GM18520 (cell line): ENCODE data around the gene ACSL3.
"Not testable (repeated sequence)": the region's sequence is repeated elsewhere in the genome, so short reads cannot be mapped to it uniquely, and the experiment has no call there.

ENCODE experiments used
- ATAC-seq: cut with Tn5 transposase; IDR thresholded peaks from one replicate; pipeline ENCODE4 v1.9.1; 2021; ENCODE audit not compliant: unreplicated experiment

The ACSL3 gene

GRCh38 chr2:222968550-222969155 is 107.8 kb downstream of the ACSL3 start:
- no peak for ATAC-seq

GRCh38 chr2:222969491-222969890 is 108.7 kb downstream of the ACSL3 start:
- no peak for ATAC-seq

- ATAC-seq = no peak
Measured at GRCh38 chr2:222972420-222972819, 111.6 kb downstream of the ACSL3 start.

GRCh38 chr2:222973237-222973636 is 112.4 kb downstream of the ACSL3 start:
- no peak for ATAC-seq

- no peak for ATAC-seq
Measured at GRCh38 chr2:222973733-222974132, 112.9 kb downstream of the ACSL3 start.

GRCh38 chr2:222976521-222977061 is 115.8 kb downstream of the ACSL3 start:
- no peak for ATAC-seq

GRCh38 chr2:222977121-222977520 is 116.3 kb downstream of the ACSL3 start:
- no peak for ATAC-seq

- no peak for ATAC-seq
Measured at GRCh38 chr2:222978850-222979249, 118.0 kb downstream of the ACSL3 start.

DNA sequence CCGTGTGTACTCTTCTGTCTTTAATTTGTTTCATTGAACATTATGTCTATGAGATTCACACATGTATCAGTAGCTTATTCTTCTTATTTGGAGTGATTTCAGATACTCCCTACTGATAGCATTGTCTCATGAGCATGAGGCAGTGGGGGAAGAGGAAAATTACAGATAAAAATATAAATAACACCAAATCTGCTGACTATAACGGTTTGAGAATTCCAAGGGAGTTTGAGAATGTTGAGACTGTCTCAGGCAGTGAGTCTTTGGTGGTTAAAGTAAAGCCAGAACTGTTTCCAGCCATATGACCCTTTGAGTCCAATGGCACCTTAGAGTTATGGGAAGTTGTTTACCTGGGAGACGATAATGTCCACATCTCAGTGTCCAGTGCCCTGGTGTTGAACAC is 118.6 kb downstream of the ACSL3 start:
- ATAC-seq = no peak

- ATAC-seq = no peak
Measured at GRCh38 chr2:222982010-222982908, 121.4 kb downstream of the ACSL3 start.

DNA sequence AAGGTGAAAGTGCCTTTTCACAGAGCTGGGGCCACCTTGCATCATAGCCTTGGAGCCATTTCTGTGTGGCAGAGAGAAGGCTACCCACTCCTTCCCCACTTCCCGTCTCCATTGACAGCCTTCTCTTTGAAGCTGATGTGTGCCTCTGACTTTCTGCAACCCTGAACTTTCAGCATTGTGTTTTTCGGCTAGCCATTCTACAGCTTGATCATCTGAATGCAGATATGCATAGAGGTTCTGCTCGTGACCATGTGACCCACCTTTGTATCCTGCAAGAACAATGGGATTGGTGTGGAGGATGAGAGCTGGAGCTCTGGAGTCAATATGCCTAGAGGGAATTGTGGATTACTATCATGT is 122.1 kb downstream of the ACSL3 start:
- ATAC-seq = no peak

GRCh38 chr2:222984908-222985307 is 124.1 kb downstream of the ACSL3 start:
- ATAC-seq = no peak

- ATAC-seq = no peak
Measured at GRCh38 chr2:222989431-222989830, 128.6 kb downstream of the ACSL3 start.

DNA sequence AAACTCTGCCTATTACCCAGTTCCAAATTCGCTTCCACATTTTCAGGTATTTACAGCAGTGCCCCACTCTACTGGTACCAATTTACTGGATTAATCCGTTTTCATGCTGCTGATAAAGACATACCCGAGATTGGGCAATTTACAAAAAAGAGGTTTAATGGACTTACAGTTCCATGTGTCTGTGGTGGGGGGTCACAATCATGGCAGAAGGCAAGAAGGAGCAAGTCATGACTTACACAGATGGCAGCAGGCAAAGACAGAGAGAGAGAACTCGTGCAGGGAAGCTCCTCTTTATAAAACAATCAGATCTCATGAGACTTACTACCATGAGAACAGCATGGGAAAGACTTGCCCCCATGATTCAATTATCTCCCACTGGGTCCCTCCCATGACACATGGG is 129.4 kb downstream of the ACSL3 start:
- ATAC-seq = not testable (repeated sequence)

DNA sequence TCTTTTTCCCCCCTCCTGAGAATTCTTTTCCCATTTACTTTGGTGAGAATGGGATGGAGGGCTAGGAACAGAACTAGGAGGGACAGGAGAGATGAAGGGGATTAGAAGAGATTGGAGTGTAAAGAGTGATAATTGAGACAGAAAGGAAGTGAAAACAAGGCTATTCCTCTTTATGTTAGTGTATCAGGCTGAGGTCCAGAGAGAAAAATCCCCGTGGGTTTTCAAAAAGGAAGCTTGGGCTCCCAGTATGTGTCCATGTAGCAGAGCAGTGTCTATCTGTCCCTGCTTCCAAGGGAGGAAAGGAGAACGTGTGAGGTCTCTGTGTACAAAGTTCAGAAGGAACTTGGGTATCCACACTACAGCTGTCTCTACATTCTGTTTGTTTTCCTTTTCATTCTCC is 131.3 kb downstream of the ACSL3 start:
- no peak for ATAC-seq
